Measurements from ENCODE around the gene PALMD.

- no peak for TF ChIP-seq TAF1 (IDR thresholded peaks at IDR 0.05; ENCODE audit: borderline replicate concordance, low read depth, low read length)
- no peak for TF ChIP-seq POLR2AphosphoS5 (IDR thresholded peaks at IDR 0.05; ENCODE audit: low read depth, low read length)
- TF ChIP-seq POLR2A (IDR thresholded peaks at IDR 0.05; ENCODE audit: low read depth, low read length), result no peak
Measured at GRCh38 chr1:99622702-99623347, 23.1 kb upstream of the PALMD start.

All from GM12892 (cell line).